GM21825 (cell line): Measurements from ENCODE around the gene GK2.

Experiments
- ATAC-seq: cut with Tn5 transposase; IDR thresholded peaks from one replicate; pipeline ENCODE4 v1.9.1; 2021; ENCODE audit warnings: mild to moderate bottlenecking, moderate library complexity; ENCODE audit not compliant: unreplicated experiment

Gene GK2

DNA sequence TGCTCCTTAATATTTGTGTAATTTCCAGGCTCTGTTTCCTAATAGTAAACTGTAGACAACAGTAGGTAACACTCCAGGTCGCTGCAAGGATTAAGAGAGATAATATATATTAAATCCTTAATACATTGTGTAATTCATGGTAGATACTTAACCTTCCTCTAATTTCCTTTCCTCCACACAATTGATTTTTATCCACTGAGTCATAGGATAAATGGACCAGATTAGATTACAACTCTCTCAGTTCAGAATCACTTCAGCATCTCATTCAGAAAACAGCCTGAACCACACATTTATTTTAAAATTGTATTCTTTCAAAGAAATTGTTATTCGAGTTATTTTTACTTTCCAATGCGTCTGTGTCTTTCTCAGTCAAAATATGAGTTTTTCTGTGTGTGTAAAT is 17.1 kb downstream of the GK2 start:
- ATAC-seq: no peak

DNA sequence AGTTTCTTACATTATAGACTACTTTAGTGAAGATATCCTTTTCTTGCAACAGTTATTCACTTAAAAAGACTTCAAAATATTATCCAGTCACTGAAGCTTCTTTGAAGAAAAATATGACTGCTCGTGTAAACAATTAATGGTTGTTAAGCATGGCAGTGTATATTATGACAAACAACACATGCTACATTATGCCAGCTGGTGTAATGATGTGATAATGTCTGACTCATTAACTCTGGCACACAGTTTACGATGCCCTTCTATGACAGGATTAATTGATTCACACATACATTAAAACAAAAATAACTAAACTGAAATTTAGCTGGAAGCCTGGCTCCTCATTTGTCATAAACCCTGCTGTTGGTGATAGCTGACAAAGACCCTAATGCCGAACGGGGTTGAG is 22.4 kb downstream of the GK2 start:
- no peak for ATAC-seq

DNA sequence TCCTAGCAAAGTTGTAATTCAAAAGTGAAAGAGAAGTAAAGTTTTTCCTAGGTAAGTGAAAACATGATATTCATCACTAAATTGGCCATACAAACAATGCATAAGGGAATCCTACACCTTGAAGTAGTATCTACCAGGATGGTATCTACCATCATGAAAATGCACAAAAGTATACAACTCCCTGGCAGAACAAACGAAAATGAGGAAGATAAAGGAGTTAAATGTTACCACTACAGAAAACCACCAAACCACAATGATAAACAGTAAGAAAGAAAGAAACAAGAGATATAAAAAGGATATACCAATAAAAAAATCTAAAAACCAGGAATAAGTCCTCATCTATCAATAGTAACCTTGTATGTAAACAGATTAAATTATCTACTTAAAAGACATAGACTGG is 26.9 kb downstream of the GK2 start:
- ATAC-seq: no peak

DNA sequence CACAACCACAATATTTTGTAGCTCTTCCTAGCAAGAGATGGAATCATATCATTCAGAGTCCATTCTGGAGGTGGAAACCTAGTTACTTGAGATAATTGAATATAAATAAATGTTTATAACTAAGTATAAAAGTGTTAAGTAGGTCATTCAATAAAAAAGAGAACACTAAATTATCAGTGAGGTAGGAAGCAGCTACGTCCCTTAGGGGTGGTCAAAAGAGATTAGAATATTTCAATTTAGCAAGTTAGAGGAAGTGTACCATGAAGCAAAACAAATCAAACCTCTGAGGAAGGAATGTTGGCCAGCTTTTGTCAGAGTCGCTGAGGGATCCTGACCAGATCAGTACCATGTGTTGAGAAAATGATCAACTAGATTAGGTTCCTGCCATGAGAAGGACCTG is 38.0 kb downstream of the GK2 start:
- no peak for ATAC-seq

DNA sequence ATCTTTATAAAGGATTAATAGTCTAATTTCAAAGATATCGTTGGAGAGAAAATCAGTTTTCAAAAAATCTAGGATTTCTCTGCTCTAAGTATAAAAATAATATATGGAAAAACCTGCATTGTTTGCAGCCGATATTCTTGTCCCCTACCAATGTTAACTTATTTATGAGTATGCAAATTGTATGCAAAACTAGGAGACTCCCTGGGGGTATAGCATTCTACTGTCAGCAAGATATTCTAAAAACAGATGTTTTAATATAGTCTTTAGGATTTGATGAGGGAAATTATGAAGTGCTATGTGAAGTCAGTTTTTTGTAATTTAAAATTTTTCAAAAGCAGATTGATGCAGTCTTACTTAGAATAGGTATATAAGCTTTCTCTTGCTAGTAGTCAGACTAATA is 40.9 kb downstream of the GK2 start:
- no peak for ATAC-seq

DNA sequence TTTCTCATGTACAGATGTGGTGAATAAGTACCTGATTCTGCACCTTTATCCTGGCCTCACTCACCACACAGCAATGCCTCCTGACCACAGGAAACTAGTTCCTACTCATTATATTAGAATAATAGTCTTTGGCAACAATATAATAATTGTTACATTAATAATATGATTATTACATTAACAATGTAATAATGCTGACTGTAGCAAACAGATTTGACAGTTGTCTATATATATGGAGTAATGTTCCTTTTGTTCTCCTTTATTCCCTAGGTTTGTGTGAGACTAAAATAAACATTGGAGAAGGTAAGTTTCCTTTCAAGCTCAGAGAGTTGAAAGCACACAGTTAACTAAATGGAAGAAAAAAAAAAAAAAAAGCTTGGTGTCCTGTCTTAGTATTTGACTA is 41.6 kb downstream of the GK2 start:
- ATAC-seq: no peak

DNA sequence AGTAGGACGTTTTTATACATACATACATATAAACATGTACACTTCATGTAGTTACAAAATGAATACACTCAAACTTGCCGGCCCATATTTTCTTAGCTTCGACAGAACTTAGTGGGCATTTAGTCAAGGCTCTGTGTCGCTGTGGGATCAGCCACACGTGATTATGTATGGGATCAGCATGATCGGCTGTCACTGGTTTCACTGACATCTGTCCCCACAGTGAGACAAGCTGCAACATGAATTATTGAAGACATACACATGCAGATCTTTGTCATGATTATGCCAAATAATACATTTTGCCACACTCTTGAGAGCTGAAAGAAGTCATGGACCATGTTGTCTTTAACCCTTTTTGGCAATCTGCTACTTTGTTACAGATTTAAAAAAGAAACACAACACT is 44.0 kb downstream of the GK2 start:
- ATAC-seq: no peak

DNA sequence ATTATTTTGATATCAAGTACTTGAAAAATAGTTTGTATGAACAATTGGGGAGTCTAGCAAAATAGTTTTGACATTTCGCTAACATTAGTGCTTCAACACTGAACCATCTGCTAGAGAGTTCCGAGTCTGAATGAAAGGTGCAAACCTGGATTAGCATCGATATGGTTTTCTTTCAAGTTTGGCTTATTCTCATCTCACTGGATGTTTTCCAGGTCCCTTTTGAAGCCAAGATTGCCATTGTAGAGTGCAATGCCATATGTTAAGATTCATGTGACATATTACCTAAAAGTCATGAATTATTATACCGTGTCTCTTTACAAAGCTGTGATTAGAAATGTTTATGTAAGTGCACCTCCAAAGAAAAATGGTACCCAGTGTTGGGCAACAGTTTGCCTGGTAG is 45.4 kb downstream of the GK2 start:
- no peak for ATAC-seq

DNA sequence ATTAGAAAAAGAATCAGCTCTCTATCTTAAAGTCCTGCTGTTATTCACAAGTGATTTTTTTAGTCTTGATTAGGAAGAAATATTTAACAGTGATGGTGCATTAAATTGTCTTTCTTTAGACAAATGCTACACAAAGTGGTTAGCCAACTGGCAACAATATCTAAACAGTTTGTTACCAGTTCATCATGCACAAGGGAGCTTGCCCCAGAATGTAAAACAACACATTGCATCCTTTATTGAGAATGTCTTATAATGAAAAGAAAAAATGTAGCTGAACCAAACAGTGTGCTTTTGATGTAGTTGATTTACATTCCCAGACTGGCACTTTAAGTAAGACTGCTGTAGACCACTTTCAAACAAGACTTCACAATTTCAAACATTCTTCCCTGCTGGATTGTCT is 48.0 kb downstream of the GK2 start:
- no peak for ATAC-seq

DNA sequence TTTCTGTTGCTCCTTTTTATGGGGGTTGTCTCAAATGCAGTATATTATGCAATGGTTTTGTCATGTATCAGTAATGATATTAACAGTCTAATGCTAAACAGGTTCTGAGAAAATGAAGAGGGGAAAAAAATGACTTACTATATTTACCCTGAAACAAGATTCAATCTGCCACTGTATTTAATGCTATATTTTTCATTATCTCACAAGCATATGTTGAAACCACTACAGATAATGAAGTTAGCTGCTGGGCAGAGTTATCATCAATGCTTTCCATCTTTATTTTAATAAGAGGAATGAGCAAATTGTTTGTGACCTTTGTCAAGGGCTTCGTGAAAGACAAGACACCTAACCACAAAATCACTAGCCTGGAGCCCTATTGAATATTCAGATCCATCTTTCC is 49.6 kb downstream of the GK2 start:
- ATAC-seq: no peak

DNA sequence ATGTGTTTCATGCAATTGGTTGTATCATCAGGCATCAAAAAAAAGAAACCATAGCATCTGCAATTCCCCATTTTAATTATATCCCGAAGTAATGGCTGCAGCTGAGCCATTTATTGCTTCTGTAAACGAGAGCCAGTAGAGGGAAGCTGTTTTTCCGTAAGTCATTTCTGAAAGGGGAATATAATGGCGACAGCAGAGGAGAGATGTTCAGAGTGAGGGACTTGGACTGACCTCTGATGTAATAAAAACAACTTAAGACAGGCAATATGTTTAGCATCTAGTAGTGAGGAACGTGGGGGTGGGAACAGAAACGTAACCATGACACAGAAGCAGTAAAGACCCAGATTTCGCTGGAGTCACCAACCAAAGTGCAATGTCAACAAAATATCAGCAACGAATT is 50.7 kb downstream of the GK2 start:
- no peak for ATAC-seq
